SK-N-SH treated with all-trans-retinoic acid at 6 μM for 48 hours (cell line): ENCODE measurements around the gene MED13.

Experiments
- ATAC-seq: fragments of 200-7000 bp; cut with Tn5 transposase; 3 replicates; pipeline ENCODE4 v1.9.1; 2020; ENCODE audit warnings: mild to moderate bottlenecking, moderate library complexity
- ARNTL ChIP-seq: fragments of 450-650 bp; formaldehyde crosslinking; IDR thresholded peaks from 2 replicates; pipeline ENCODE4 v1.5.0; 2020; ENCODE audit warnings: low read depth, mild to moderate bottlenecking, moderate library complexity, borderline replicate concordance
- BACH2 ChIP-seq: fragments of 250-450 bp; sonication (Bioruptor Pico); IDR thresholded peaks from 2 replicates; pipeline ENCODE4 v1.9.0; 2021; ENCODE audit warnings: mild to moderate bottlenecking, borderline replicate concordance
- CSDC2 ChIP-seq: fragments of 250-450 bp; sonication (Bioruptor Pico); IDR thresholded peaks from 2 replicates; pipeline ENCODE4 v1.5.0; 2020; ENCODE audit warnings: mild to moderate bottlenecking, moderate library complexity
- GLIS3 ChIP-seq: fragments of 250-450 bp; sonication (Bioruptor Pico); IDR thresholded peaks from 2 replicates; pipeline ENCODE4 v1.5.0; 2020; ENCODE audit warnings: mild to moderate bottlenecking, moderate library complexity
- ISL1 ChIP-seq: fragments of 250-450 bp; sonication (Bioruptor Pico); IDR thresholded peaks from 2 replicates; pipeline ENCODE4 v2.1.2; 2022; ENCODE audit warnings: mild to moderate bottlenecking, moderate library complexity
- PPARA ChIP-seq: fragments of 250-450 bp; sonication (Bioruptor Pico); IDR thresholded peaks from 2 replicates; pipeline ENCODE4 v1.5.0; 2020; ENCODE audit warnings: mild to moderate bottlenecking, borderline replicate concordance
- RARB ChIP-seq: fragments of 250-450 bp; sonication (Bioruptor Pico); IDR thresholded peaks from 2 replicates; pipeline ENCODE4 v1.8.0; 2021; ENCODE audit warnings: mild to moderate bottlenecking, moderate library complexity
- SNAI2 ChIP-seq: fragments of 250-450 bp; sonication (Bioruptor Pico); IDR thresholded peaks from 2 replicates; pipeline ENCODE4 v1.5.0; 2020; ENCODE audit warnings: mild to moderate bottlenecking, moderate library complexity
- TCF4 ChIP-seq: fragments of 250-450 bp; sonication (Bioruptor Pico); IDR thresholded peaks from 2 replicates; pipeline ENCODE4 v1.8.0; 2021; ENCODE audit warnings: mild to moderate bottlenecking, moderate library complexity, borderline replicate concordance
- TOX ChIP-seq: fragments of 250-450 bp; sonication (Bioruptor Pico); IDR thresholded peaks from 2 replicates; pipeline ENCODE4 v1.8.0; 2021; ENCODE audit warnings: mild to moderate bottlenecking, moderate library complexity, borderline replicate concordance
- ZC3H10 ChIP-seq: fragments of 250-450 bp; sonication (Bioruptor Pico); IDR thresholded peaks from 2 replicates; pipeline ENCODE4 v1.5.1; 2021; ENCODE audit warnings: mild to moderate bottlenecking, moderate library complexity
- ZFP3 ChIP-seq: fragments of 250-450 bp; sonication (Bioruptor Pico); IDR thresholded peaks from 2 replicates; pipeline ENCODE4 v1.5.0; 2020; ENCODE audit warnings: mild to moderate bottlenecking, moderate library complexity
- ZFP30 ChIP-seq: fragments of 450-650 bp; formaldehyde crosslinking; IDR thresholded peaks from 2 replicates; pipeline ENCODE4 v1.5.0; 2022; ENCODE audit warnings: mild to moderate bottlenecking, moderate library complexity
- ZNF70 ChIP-seq: fragments of 450-650 bp; formaldehyde crosslinking; IDR thresholded peaks from 2 replicates; pipeline ENCODE4 v1.5.0; 2020; ENCODE audit warnings: mild to moderate bottlenecking, moderate library complexity
- ZNF8 ChIP-seq: fragments of 450-650 bp; formaldehyde crosslinking; IDR thresholded peaks from 2 replicates; pipeline ENCODE4 v1.5.0; 2020; ENCODE audit warnings: mild to moderate bottlenecking, moderate library complexity
- TF ChIP-seq, protein P1 (sequence below): fragments of 250-450 bp; sonication (Bioruptor Pico); IDR thresholded peaks from 2 replicates; pipeline ENCODE4 v1.5.1; 2020; ENCODE audit warnings: low read depth, mild to moderate bottlenecking, moderate library complexity
- TF ChIP-seq, protein P2 (sequence below): fragments of 250-450 bp; sonication (Bioruptor Pico); IDR thresholded peaks from 2 replicates; pipeline ENCODE4 v1.8.0; 2021; ENCODE audit warnings: low read depth, mild to moderate bottlenecking, moderate library complexity, borderline replicate concordance
- TF ChIP-seq, protein P3 (sequence below): fragments of 250-450 bp; sonication (Bioruptor Pico); IDR thresholded peaks from 2 replicates; pipeline ENCODE4 v1.5.0; 2020; ENCODE audit warnings: mild to moderate bottlenecking, moderate library complexity

Gene MED13

DNA sequence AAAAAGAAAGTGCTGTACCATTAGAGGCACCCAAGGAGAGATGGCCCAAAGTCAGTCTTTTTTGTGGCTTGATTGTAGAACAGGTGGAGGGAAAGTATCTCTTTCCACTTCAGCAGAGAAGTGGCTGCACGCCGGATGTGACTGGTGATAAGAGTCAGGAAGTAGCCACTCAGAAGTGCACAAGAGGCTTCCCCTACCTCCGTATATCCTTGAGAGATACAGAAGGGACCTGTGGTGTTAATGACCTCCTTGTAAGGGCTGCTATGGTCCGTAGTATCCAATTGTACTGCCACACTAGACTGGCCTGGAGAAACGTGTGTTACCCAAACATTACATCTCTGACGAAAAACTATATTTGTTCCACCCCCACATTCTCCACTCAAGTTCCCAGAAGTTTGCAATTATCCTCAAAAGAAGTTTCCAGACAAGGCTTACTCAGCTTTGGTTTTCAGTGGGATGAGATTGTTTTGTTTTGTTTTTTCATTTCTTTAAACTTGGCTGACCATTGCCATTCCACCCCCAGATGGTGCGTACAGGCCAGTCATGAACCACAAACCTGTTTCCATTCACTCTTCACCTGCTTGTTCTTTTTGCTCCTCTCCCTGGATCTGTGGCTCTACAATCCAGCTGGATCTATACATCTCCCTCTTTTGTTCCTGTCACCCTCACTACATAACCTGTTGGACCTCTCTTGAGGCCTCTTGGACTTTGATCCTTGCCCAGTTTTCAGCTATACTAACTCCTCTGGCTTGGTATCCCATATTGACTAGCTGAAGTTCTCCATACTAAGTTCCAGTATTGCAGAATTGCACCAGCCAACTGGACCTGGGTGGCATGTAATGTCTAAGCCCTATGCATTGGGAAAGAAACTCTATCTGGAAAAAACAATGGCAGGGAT lies 20.7 kb upstream of the MED13 start:
- ATAC-seq: no peak
- TF ChIP-seq BACH2 (CRISPR knock-in tag): no peak
- no peak for TF ChIP-seq RARB (CRISPR knock-in tag)
- TF ChIP-seq TCF4 (CRISPR knock-in tag): no peak
- TF ChIP-seq ZC3H10 (CRISPR knock-in tag): no peak
- TF ChIP-seq PPARA (CRISPR knock-in tag): no peak
- no peak for TF ChIP-seq TOX (CRISPR knock-in tag)
- no peak for TF ChIP-seq ZFP30 (CRISPR knock-in tag)

DNA sequence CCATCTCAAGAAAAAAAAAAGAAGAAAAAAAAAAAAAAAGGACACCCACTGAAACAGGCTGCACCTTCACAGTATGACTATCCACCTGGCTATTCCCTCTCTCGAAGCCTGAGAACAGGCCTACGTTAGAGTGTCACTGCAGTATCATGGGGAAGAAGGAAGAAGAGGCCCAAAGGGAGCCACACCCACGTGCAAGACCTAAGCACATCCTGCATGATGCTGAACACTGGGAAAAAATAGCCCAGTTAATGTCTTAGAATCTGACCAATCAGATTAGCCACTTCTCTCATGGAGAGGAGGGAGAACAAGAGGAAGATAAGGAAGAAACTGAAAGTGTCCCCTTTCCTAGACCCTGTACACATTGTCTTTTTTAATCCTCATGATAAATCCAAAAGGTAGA lies 19.5 kb upstream of the MED13 start:
- no peak for TF ChIP-seq ZFP3 (CRISPR knock-in tag)
- TF ChIP-seq, protein P1, sequence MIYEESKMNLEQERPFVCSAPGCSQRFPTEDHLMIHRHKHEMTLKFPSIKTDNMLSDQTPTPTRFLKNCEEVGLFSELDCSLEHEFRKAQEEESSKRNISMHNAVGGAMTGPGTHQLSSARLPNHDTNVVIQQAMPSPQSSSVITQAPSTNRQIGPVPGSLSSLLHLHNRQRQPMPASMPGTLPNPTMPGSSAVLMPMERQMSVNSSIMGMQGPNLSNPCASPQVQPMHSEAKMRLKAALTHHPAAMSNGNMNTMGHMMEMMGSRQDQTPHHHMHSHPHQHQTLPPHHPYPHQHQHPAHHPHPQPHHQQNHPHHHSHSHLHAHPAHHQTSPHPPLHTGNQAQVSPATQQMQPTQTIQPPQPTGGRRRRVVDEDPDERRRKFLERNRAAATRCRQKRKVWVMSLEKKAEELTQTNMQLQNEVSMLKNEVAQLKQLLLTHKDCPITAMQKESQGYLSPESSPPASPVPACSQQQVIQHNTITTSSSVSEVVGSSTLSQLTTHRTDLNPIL (CRISPR knock-in tag): no peak
- TF ChIP-seq PPARA (CRISPR knock-in tag): no peak
- no peak for TF ChIP-seq ISL1
- TF ChIP-seq CSDC2 (CRISPR knock-in tag): no peak
- TF ChIP-seq, protein P2, sequence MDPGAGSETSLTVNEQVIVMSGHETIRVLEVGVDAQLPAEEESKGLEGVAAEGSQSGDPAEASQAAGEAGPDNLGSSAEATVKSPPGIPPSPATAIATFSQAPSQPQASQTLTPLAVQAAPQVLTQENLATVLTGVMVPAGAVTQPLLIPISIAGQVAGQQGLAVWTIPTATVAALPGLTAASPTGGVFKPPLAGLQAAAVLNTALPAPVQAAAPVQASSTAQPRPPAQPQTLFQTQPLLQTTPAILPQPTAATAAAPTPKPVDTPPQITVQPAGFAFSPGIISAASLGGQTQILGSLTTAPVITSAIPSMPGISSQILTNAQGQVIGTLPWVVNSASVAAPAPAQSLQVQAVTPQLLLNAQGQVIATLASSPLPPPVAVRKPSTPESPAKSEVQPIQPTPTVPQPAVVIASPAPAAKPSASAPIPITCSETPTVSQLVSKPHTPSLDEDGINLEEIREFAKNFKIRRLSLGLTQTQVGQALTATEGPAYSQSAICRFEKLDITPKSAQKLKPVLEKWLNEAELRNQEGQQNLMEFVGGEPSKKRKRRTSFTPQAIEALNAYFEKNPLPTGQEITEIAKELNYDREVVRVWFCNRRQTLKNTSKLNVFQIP (CRISPR knock-in tag): no peak
- no peak for TF ChIP-seq GLIS3
- no peak for TF ChIP-seq SNAI2 (CRISPR knock-in tag)
- TF ChIP-seq ZC3H10 (CRISPR knock-in tag): no peak
- no peak for TF ChIP-seq BACH2 (CRISPR knock-in tag)
- no peak for TF ChIP-seq RARB (CRISPR knock-in tag)
- TF ChIP-seq ARNTL (CRISPR knock-in tag): no peak
- ATAC-seq: no peak; the same call in 2 of the 3 replicates

DNA sequence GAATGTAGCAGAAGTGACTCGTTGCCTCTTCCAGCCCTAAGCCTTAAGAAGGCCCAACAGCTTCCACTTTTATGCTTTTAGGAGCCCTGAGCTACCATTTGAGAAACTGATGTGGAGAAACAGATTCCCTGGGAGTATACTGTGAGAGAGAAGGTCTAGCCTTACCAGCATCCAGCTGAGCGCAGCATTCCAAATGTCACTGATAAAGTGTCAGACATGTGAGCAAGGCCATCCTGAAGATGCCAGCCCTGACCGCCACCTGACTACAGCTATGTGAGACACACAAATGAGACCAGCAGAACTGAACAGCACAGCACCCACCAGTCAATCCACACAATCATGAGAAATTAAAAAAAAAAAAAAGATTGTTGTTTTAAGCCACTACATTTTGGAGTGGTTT lies 18.6 kb upstream of the MED13 start:
- ATAC-seq: no peak
- TF ChIP-seq, protein P2 (CRISPR knock-in tag): no peak
- TF ChIP-seq ARNTL (CRISPR knock-in tag): no peak
- TF ChIP-seq RARB (CRISPR knock-in tag): no peak
- no peak for TF ChIP-seq ZNF70 (CRISPR knock-in tag)
- no peak for TF ChIP-seq ZNF8

DNA sequence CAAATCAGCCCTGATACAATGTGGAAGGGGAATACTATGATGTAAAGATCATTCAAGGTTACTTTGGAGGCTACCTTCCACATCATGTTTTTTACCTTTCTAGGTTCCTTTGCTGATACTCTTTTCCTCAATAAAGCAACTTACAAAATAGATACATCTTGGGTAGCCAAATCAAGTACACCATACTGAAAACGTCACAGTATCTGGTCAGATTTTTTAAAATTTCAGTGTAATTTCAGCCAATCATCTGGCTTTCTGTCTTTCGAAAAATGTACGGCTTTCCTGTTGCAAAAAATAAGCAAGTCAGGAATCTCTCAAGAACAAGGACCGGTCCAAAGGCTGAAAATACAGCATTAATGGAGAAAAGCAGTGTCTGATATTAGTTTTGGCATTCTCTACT lies 15.6 kb upstream of the MED13 start:
- TF ChIP-seq PPARA (CRISPR knock-in tag) (no peak), BACH2 (CRISPR knock-in tag) (no peak), TCF4 (CRISPR knock-in tag) (no peak), ZFP30 (CRISPR knock-in tag) (no peak), ZNF70 (CRISPR knock-in tag) (no peak), ARNTL (CRISPR knock-in tag) (no peak), TOX (CRISPR knock-in tag) (no peak), CSDC2 (CRISPR knock-in tag) (no peak)
- TF ChIP-seq, protein P3, sequence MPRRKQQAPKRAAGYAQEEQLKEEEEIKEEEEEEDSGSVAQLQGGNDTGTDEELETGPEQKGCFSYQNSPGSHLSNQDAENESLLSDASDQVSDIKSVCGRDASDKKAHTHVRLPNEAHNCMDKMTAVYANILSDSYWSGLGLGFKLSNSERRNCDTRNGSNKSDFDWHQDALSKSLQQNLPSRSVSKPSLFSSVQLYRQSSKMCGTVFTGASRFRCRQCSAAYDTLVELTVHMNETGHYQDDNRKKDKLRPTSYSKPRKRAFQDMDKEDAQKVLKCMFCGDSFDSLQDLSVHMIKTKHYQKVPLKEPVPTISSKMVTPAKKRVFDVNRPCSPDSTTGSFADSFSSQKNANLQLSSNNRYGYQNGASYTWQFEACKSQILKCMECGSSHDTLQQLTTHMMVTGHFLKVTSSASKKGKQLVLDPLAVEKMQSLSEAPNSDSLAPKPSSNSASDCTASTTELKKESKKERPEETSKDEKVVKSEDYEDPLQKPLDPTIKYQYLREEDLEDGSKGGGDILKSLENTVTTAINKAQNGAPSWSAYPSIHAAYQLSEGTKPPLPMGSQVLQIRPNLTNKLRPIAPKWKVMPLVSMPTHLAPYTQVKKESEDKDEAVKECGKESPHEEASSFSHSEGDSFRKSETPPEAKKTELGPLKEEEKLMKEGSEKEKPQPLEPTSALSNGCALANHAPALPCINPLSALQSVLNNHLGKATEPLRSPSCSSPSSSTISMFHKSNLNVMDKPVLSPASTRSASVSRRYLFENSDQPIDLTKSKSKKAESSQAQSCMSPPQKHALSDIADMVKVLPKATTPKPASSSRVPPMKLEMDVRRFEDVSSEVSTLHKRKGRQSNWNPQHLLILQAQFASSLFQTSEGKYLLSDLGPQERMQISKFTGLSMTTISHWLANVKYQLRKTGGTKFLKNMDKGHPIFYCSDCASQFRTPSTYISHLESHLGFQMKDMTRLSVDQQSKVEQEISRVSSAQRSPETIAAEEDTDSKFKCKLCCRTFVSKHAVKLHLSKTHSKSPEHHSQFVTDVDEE: no peak
- TF ChIP-seq, all 23 proteins: peak for 0
- no peak for ATAC-seq
